Measurements from ENCODE around the gene PLEKHG2.

DNA sequence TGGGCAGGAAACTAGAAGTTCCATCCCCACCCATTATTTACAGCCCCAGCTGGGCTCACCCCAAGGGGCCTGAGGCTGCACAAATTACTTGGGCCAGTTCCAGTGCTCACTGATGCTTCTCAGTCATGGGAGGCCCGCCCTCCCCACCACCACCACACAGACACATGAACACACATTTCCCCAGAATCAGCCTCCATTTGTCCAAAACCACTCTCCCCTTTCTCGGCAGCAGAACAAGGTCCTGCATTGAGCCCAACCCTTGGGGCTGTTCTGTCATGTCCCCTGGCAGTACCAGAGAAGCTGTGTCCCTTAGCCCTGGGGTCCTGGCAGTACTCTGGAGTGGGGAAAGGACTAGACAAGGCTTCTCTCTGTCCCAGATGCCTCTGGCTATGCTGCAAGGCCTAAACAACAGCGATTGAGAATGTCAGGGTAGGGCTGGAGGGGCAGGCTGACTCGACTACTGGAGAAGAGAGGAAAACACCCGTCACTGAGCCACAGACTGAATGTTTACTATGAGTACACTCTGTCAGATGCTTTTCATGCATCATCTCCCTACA, 48.5 kb upstream of the PLEKHG2 start:
- TF ChIP-seq, protein P1, sequence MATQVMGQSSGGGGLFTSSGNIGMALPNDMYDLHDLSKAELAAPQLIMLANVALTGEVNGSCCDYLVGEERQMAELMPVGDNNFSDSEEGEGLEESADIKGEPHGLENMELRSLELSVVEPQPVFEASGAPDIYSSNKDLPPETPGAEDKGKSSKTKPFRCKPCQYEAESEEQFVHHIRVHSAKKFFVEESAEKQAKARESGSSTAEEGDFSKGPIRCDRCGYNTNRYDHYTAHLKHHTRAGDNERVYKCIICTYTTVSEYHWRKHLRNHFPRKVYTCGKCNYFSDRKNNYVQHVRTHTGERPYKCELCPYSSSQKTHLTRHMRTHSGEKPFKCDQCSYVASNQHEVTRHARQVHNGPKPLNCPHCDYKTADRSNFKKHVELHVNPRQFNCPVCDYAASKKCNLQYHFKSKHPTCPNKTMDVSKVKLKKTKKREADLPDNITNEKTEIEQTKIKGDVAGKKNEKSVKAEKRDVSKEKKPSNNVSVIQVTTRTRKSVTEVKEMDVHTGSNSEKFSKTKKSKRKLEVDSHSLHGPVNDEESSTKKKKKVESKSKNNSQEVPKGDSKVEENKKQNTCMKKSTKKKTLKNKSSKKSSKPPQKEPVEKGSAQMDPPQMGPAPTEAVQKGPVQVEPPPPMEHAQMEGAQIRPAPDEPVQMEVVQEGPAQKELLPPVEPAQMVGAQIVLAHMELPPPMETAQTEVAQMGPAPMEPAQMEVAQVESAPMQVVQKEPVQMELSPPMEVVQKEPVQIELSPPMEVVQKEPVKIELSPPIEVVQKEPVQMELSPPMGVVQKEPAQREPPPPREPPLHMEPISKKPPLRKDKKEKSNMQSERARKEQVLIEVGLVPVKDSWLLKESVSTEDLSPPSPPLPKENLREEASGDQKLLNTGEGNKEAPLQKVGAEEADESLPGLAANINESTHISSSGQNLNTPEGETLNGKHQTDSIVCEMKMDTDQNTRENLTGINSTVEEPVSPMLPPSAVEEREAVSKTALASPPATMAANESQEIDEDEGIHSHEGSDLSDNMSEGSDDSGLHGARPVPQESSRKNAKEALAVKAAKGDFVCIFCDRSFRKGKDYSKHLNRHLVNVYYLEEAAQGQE (IDR thresholded peaks at IDR 0.05; ENCODE audit: low read depth), result no peak
- TF ChIP-seq TCF12 (IDR thresholded peaks at IDR 0.05; ENCODE audit: low read depth), result no peak
- TF ChIP-seq CREB1 (IDR thresholded peaks at IDR 0.05; ENCODE audit: low read depth), result no peak
- TF ChIP-seq EP300 (IDR thresholded peaks at IDR 0.05; ENCODE audit: borderline replicate concordance), result no peak
- TF ChIP-seq EGR1 (IDR thresholded peaks at IDR 0.05), result no peak
- TF ChIP-seq YY1 (IDR thresholded peaks at IDR 0.05; ENCODE audit: low read depth), result no peak
- TF ChIP-seq, protein P2, sequence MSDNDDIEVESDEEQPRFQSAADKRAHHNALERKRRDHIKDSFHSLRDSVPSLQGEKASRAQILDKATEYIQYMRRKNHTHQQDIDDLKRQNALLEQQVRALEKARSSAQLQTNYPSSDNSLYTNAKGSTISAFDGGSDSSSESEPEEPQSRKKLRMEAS (IDR thresholded peaks at IDR 0.05), result no peak
- no peak for TF ChIP-seq ZBTB7A (IDR thresholded peaks at IDR 0.05; ENCODE audit: low read depth)
